CD8-positive, alpha-beta memory T cell (primary cell): ENCODE results near the gene PCDHGA1. TPM values are rescaled to one million over a fixed set of nuclear protein-coding genes. Genes with fewer than 3 reads are reported as not detected.
"Not testable (repeated sequence)": the region's sequence is repeated elsewhere in the genome, so short reads cannot be mapped to it uniquely, and the experiment has no call there.

ENCODE experiments used
- CTCF ChIA-PET: fragments of 350-600 bp; sonication (Branson Sonifier 250); formaldehyde crosslinking; loops from one replicate; lab custom pipeline; 2021; ENCODE audit warnings: antibody characterized with exemption; lab: Charles Lee
- POLR2A ChIA-PET: fragments of 350-600 bp; sonication (Branson Sonifier 250); formaldehyde crosslinking; loops from one replicate; lab custom pipeline; 2021; ENCODE audit warnings: antibody characterized with exemption; lab: Charles Lee
- DNase-seq, 5 donors: peaks; one replicate each; pipeline versions ENCODE4 v3.0.0 to v3.0.0-alpha.2; 2020 to 2022; ENCODE audit warnings: mixed read lengths in 1 of 5
- H3K27ac ChIP-seq: one replicate; pipeline ENCODE4 v1.7.0; 2013; ENCODE audit warnings: low read depth, mild to moderate bottlenecking, low read length, moderate library complexity
- H3K27me3 ChIP-seq: 2 replicates; pipeline ENCODE4 v1.7.0; 2013; ENCODE audit warnings: low read length, mild to moderate bottlenecking; ENCODE audit not compliant: insufficient read depth, poor library complexity, severe bottlenecking
- H3K36me3 ChIP-seq: 2 replicates; pipeline ENCODE4 v1.7.0; 2013; ENCODE audit warnings: mild to moderate bottlenecking, low read length, moderate library complexity; ENCODE audit not compliant: insufficient read depth
- H3K4me1 ChIP-seq: 2 replicates; pipeline ENCODE4 v1.7.0; 2013; ENCODE audit warnings: mild to moderate bottlenecking, low read length, moderate library complexity; ENCODE audit not compliant: insufficient read depth
- H3K4me3 ChIP-seq: 2 replicates; pipeline ENCODE4 v1.7.0; 2013; ENCODE audit warnings: mild to moderate bottlenecking, low read length
- H3K9me3 ChIP-seq: 2 replicates; pipeline ENCODE4 v1.7.0; 2013; ENCODE audit warnings: mild to moderate bottlenecking, low read length
- H3K27ac Mint-ChIP-seq, 8 donors: one replicate each; pipeline ENCODE4 v1.8.0; 2020 to 2021; ENCODE audit warnings: mixed read lengths in 8 of 8, mild to moderate bottlenecking in 6 of 8, inconsistent platforms in 3 of 8, moderate library complexity in 3 of 8
- H3K27me3 Mint-ChIP-seq, 2 donors: one replicate each; pipeline ENCODE4 v1.8.0; 2020 to 2021; ENCODE audit warnings: mixed read lengths in 2 of 2, mild to moderate bottlenecking in 1 of 2, moderate library complexity in 1 of 2
- H3K36me3 Mint-ChIP-seq, 3 donors: one replicate each; pipeline ENCODE4 v1.8.0; 2020 to 2021; ENCODE audit warnings: mixed read lengths in 3 of 3, inconsistent platforms in 1 of 3, mild to moderate bottlenecking in 1 of 3
- H3K4me1 Mint-ChIP-seq, 3 donors: one replicate each; pipeline ENCODE4 v1.8.0; 2020 to 2021; ENCODE audit warnings: mixed read lengths in 3 of 3, inconsistent platforms in 1 of 3, mild to moderate bottlenecking in 1 of 3
- H3K4me3 Mint-ChIP-seq, 7 donors: one replicate each; pipeline ENCODE4 v1.8.0; 2020 to 2021; ENCODE audit warnings: mixed read lengths in 7 of 7, mild to moderate bottlenecking in 6 of 7, moderate library complexity in 4 of 7, inconsistent platforms in 2 of 7
- H3K9me3 Mint-ChIP-seq, 5 donors: one replicate each; pipeline ENCODE4 v1.8.0; 2020 to 2022; ENCODE audit warnings: mixed read lengths in 5 of 5, mild to moderate bottlenecking in 3 of 5, moderate library complexity in 2 of 5, inconsistent platforms in 1 of 5
- polyA plus RNA-seq: library from polyadenylated mRNA; unstranded; fragments of 300-500 nt; fragmentation: Illumina TruSeq; gene quantifications from one replicate; pipeline ENCODE4 v1.2.3, GENCODE V29; 2021
- total RNA-seq, 2 experiments: library from RNA; stranded (reverse); gene quantifications; one replicate each; pipeline ENCODE4 v1.2.3, GENCODE V29; 2021

Gene PCDHGA1
- total and polyA plus RNA-seq, 3 experiments from 2014 or later: 0.07 to 0.09 TPM; not detected in 1

GRCh38 chr5:141338538-141339306 is 8.4 kb downstream of the PCDHGA1 start, which contains the start of gene PCDHGA2:
TSS of gene PCDHGA2 (plus strand) at chr5:141338760.
- DNase-seq: no peak
- Mint-ChIP-seq H3K4me1 (no peaks in the 10 kb centered on the region), H3K4me3 (no peak within 1 kb of the TSS), H3K27me3 (peaks cover 76 to 86% of the 10 kb centered on the region in 2 donors), H3K36me3 (peaks cover 3 to 16% (median 7%) of the 10 kb centered on the region in 3 donors), H3K9me3 (peaks cover 40 to 80% (median 70%) of the 10 kb centered on the region in 5 donors), H3K27ac (peak within 1 kb of the TSS in 1 of 8 donors; percentile 5)
- H3K27me3 ChIP-seq: no peaks in the 10 kb centered on the region
- no peak within 1 kb of the TSS for H3K4me3 ChIP-seq
- H3K36me3 ChIP-seq: no peaks in the 10 kb centered on the region
- H3K9me3 ChIP-seq: no peaks in the 10 kb centered on the region
- ChIA-PET POLR2A (no interaction called here), CTCF (interaction anchor here (1.0 to 1.4 kb wide), 2 partner anchors 8 to 15 kb away, joined by 3 to 4 read pairs; partner anchors contain the start of gene PCDHGA1)
- H3K4me1 ChIP-seq: no peaks in the 10 kb centered on the region
- no peak within 1 kb of the TSS for H3K27ac ChIP-seq

DNA sequence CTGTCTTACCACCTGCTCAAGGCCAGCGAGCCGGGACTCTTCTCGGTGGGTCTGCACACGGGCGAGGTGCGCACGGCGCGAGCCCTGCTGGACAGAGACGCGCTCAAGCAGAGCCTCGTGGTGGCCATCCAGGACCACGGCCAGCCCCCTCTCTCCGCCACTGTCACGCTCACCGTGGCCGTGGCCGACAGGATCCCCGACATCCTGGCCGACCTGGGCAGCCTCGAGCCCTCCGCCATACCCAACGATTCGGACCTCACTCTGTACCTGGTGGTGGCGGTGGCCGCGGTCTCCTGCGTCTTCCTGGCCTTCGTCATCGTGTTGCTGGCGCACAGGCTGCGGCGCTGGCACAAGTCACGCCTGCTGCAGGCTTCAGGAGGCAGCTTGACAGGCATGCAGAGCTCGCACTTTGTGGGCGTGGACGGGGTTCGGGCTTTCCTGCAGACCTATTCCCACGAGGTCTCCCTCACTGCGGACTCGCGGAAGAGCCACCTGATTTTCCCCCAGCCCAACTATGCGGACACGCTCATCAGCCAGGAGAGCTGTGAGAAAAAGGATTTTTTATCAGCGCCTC is 10.6 kb downstream of the PCDHGA1 start:
- H3K4me3 ChIP-seq, DNase-seq, H3K27me3 ChIP-seq, CTCF ChIA-PET, H3K27ac ChIP-seq, H3K4me1 ChIP-seq, H3K9me3 ChIP-seq, POLR2A ChIA-PET, H3K27ac Mint-ChIP-seq, H3K36me3 ChIP-seq, H3K4me3 Mint-ChIP-seq, H3K4me1 Mint-ChIP-seq: not testable (repeated sequence)
- peaks cover 1 to 18% (median 5%) of the 10 kb centered on the region in 3 donors for H3K36me3 Mint-ChIP-seq
- peaks cover 30 to 80% (median 69%) of the 10 kb centered on the region in 5 donors for H3K9me3 Mint-ChIP-seq
- peaks cover 75 to 78% of the 10 kb centered on the region in 2 donors for H3K27me3 Mint-ChIP-seq

- Mint-ChIP-seq H3K9me3 (peaks cover 20 to 75% (median 63%) of the 10 kb centered on the region in 5 donors), H3K27ac (no peak overlapping the region), H3K27me3 (peaks cover 62 to 76% of the 10 kb centered on the region in 2 donors), H3K36me3 (peaks cover 1 to 10% (median 3%) of the 10 kb centered on the region in 3 donors), H3K4me1 (no peaks in the 10 kb centered on the region), H3K4me3 (no peak overlapping the region)
- Histone ChIP-seq H3K27me3 (no peaks in the 10 kb centered on the region), H3K4me3 (no peak overlapping the region), H3K4me1 (no peaks in the 10 kb centered on the region), H3K9me3 (peaks cover 4% of the 10 kb centered on the region), H3K36me3 (no peaks in the 10 kb centered on the region), H3K27ac (no peak overlapping the region)
- POLR2A ChIA-PET: no interaction called here
- CTCF ChIA-PET: interaction anchor here (1.5 kb wide), 1 partner anchor 12 kb away, joined by 3 read pairs; the partner anchor contains the start of gene PCDHGA1
- no peak for DNase-seq
These were observed 12.5 kb downstream of the PCDHGA1 start for GRCh38 chr5:141342773-141343172.

DNA sequence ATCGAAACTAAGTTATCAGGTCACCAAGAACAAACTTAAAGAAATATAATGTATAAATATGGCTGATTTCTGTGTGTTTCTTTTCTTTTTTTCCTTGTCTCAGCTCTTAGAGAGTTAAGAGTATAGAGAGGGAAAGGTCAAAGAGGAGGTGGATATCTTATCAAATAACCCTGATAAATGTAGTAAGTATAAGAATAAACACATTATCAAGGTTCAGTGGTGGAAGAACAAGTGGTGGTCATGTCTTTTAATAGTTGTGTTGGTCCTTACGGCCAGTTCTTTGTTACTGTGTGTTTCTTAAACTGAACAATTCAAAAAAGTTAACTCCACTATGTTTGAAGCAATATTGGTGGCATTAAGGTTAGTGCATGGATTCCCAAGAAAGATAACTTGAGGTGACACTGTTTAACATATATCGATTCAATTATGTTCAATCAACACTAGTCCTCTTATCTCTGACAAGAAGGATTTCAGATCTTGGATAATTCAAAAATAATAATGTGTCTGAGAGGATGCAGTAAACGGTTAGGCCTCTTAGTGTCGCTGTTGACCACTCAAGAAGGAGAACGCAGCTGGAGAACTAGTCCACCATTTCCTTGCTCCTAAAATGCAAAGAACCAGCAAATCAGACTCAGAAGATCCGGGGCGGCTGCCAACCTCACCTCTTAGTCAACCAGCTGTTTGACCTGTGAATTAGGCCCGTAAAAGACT is 13.1 kb downstream of the PCDHGA1 start, which contains the start of gene PCDHGA3:
Gene PCDHGA3, plus strand, starts transcription at position 588 of the 711 bp plus-strand sequence. CDS start 205 bp downstream, outside the sequence.
- peaks cover 4% of the 10 kb centered on the region for H3K9me3 ChIP-seq
- H3K4me1 Mint-ChIP-seq: no peaks in the 10 kb centered on the region
- H3K27me3 ChIP-seq: no peaks in the 10 kb centered on the region
- ChIA-PET CTCF (no interaction called here), POLR2A (no interaction called here)
- no peak within 1 kb of the TSS for H3K27ac Mint-ChIP-seq
- no peak within 1 kb of the TSS for H3K27ac ChIP-seq
- H3K27me3 Mint-ChIP-seq: peaks cover 57 to 75% of the 10 kb centered on the region in 2 donors
- H3K9me3 Mint-ChIP-seq: peaks cover 14 to 70% (median 58%) of the 10 kb centered on the region in 5 donors
- peaks cover 1 to 10% (median 3%) of the 10 kb centered on the region in 3 donors for H3K36me3 Mint-ChIP-seq
- H3K36me3 ChIP-seq: no peaks in the 10 kb centered on the region
- no peak for DNase-seq
- peak within 1 kb of the TSS in 5 of 7 donors; percentile 44 to 74 (median 62) for H3K4me3 Mint-ChIP-seq
- H3K4me3 ChIP-seq: no peak within 1 kb of the TSS
- no peaks in the 10 kb centered on the region for H3K4me1 ChIP-seq

DNA sequence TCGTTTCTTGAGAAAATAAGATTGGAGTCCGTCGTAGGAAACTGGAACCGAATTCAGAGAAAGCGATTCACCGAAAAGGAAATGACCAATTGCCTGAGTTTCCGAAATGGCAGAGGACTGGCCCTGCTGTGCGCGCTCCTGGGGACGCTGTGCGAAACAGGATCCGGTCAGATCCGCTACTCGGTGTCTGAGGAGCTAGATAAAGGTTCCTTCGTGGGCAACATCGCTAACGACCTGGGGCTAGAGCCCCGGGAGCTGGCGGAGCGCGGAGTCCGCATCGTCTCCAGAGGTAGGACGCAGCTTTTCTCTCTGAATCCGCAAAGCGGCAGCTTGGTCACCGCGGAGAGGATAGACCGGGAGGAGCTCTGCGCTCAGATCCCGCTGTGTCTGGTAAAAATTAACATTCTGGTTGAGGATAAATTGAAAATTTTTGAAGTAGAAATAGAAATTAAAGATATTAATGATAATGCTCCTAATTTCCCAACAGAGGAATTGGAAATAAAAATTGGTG is 13.7 kb downstream of the PCDHGA1 start:
- H3K4me1 ChIP-seq: no peaks in the 10 kb centered on the region
- CTCF ChIA-PET: no interaction called here
- H3K27ac ChIP-seq: no peak overlapping the region
- H3K27me3 ChIP-seq: peaks cover 6% of the 10 kb centered on the region
- no peak for DNase-seq
- H3K4me3 ChIP-seq: no peak overlapping the region
- Mint-ChIP-seq H3K27ac (no peak overlapping the region), H3K27me3 (peaks cover 59 to 74% of the 10 kb centered on the region in 2 donors), H3K4me1 (no peaks in the 10 kb centered on the region), H3K4me3 (peak overlapping the region in 5 of 7 donors; percentile 44 to 74 (median 62)), H3K36me3 (peaks cover 1 to 10% (median 3%) of the 10 kb centered on the region in 3 donors), H3K9me3 (peaks cover 13 to 71% (median 51%) of the 10 kb centered on the region in 5 donors)
- no peaks in the 10 kb centered on the region for H3K36me3 ChIP-seq
- POLR2A ChIA-PET: no interaction called here
- peaks cover 4% of the 10 kb centered on the region for H3K9me3 ChIP-seq

- H3K27me3 ChIP-seq: peaks cover 6% of the 10 kb centered on the region
- H3K36me3 Mint-ChIP-seq: peaks cover 0 to 5% (median 3%) of the 10 kb centered on the region in 3 donors
- H3K4me1 ChIP-seq: no peaks in the 10 kb centered on the region
These were observed 15.0 kb downstream of the PCDHGA1 start for GRCh38 chr5:141345327-141345726.

GRCh38 chr5:141346017-141346416 is 15.7 kb downstream of the PCDHGA1 start:
- DNase-seq, H3K9me3 ChIP-seq, POLR2A ChIA-PET, H3K4me1 Mint-ChIP-seq, CTCF ChIA-PET, H3K4me1 ChIP-seq, H3K27ac Mint-ChIP-seq, H3K36me3 Mint-ChIP-seq, H3K27ac ChIP-seq, H3K4me3 Mint-ChIP-seq, H3K36me3 ChIP-seq, H3K4me3 ChIP-seq: not testable (repeated sequence)
- H3K27me3 ChIP-seq: peaks cover 12% of the 10 kb centered on the region
- Mint-ChIP-seq H3K9me3 (peaks cover 10 to 71% (median 48%) of the 10 kb centered on the region in 5 donors), H3K27me3 (peaks cover 61 to 81% of the 10 kb centered on the region in 2 donors)

More at GRCh38 chr5:141345327-141345726, 15.0 kb downstream of the PCDHGA1 start:
- POLR2A ChIA-PET: no interaction called here
- H3K4me3 ChIP-seq: no peak overlapping the region
- H3K9me3 Mint-ChIP-seq: peaks cover 10 to 65% (median 47%) of the 10 kb centered on the region in 5 donors
- H3K4me1 Mint-ChIP-seq: no peaks in the 10 kb centered on the region
- DNase-seq: no peak
- no peak overlapping the region for H3K27ac ChIP-seq
- H3K27ac Mint-ChIP-seq: no peak overlapping the region
- CTCF ChIA-PET: no interaction called here
- no peaks in the 10 kb centered on the region for H3K36me3 ChIP-seq
- peaks cover 58 to 77% of the 10 kb centered on the region in 2 donors for H3K27me3 Mint-ChIP-seq
- peaks cover 4% of the 10 kb centered on the region for H3K9me3 ChIP-seq
- no peak overlapping the region for H3K4me3 Mint-ChIP-seq
